DMS 273 (cell line): Measurements from ENCODE around the gene CASQ2.

Experiments used
- DNase-seq: peaks from one replicate; lab custom pipeline; 2025; ENCODE audit not compliant: unreplicated experiment; lab: John Stamatoyannopoulos, UW

CASQ2 gene

GRCh38 chr1:115701090-115701489 lies 67.4 kb downstream of the CASQ2 start:
- no peak for DNase-seq

DNA sequence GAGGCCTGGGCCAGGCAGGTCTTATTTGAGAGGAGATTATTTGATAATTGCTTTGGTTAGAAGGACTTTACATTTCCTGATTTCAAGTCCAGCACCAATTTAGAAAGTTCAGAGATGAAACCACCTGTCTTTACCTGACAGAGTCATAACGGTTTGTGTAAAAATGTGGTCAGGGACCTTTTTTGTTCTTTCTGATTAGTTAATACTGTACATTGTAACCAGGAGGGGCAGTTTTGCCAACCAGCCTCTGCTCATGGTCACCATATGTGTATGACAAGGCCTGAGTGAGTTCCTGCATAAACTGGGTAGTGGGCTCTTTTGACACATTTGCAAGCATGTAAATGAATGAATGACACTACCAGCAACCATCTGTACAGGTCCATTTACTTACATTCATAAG lies 70.9 kb downstream of the CASQ2 start:
- DNase-seq, result no peak

DNA sequence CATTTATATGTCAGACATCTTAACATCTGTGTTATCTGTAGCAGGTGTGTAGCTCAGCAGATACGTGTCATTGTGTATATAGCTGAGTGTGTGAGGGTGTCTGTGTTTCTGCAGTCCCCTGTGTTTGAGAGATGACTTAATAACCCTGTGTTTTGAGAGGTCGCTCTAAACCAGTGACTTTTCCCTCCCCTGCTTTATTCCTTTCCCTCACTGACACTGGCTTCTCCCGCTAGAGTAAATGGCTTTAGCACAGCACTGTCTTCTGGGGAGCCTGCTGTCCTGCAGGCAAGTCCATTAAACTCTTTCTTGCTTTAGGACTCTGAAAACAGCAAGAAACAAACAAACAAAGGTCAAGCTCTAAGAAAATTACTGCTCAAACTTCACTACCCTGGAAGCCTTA lies 73.7 kb downstream of the CASQ2 start:
- no peak for DNase-seq

DNA sequence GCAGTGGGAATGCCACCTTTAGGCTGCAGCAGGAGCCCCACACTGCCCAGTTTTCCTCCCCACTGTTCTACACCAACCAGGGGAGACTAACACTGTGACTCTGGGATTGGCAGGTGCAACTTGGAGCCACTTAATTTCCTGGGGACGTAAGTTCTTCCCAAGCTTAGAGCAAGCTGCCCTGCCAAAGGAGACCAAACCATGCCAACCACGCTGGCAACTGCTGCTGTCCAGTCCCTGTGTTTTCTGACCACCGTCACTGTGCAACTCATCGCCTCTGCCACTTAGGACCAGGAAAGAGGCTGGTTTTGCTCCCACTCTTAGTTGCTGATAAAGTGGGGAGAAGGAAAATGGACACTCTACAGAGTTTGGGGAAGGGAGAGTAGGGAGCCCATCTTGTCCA lies 76.3 kb downstream of the CASQ2 start:
- DNase-seq, result no peak

DNA sequence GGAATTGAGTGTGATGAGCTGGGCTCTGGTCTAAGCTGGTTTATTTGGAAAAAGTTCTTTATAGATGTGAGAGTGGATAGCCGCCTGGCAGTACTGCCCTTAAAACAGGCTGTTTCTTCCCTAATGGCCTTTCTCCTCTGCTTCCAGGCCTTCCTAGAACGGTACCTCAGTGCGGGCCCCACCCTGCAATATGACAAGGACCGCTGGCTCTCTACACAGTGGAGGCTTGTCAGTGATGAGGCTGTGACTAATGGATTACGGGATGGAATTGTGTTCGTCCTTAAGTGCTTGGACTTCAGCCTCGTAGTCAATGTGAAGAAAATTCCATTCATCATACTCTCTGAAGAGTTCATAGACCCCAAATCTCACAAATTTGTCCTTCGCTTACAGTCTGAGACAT lies 77.5 kb downstream of the CASQ2 start:
- DNase-seq, result no peak

DNA sequence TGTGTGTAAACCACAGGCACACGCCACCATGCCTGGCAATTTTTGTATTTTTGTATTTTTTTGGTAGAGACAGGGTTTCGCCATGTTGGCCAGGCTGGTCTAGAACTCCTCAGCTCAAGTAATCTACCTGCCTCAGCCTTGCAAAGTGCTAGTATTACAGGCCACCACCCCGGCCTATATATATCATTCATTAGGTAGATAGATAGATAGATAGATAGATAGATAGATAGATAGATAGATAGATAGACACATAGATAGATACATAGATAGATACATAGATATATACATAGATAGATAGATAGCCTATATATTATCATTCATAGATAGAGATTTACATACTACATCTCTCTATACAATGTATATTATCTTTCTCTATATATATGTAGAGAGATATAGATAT lies 80.8 kb downstream of the CASQ2 start:
- DNase-seq, result no peak

- no peak for DNase-seq
Measured at GRCh38 chr1:115685029-115685705, 83.3 kb downstream of the CASQ2 start.

DNA sequence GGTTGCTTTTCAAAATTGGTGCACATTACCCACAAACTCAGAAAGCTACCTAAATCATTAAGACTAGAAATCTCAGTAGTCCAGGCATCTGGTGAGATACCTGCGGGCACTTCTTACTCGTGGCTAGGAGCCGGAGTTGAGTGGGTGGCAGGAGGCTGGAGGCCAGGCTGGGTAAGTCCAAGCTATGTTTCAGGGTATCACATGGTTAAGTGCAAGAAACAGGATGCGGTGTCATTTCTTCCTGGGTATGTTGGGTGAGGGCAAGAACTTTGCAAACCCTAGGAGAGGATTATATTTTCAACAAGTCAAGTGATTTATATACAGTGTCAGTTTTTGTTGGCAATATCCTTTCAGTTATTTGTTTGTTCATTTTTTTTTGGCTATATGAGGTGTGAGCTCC lies 85.7 kb downstream of the CASQ2 start:
- DNase-seq, result no peak

GRCh38 chr1:115680730-115681111 lies 87.8 kb downstream of the CASQ2 start:
- no peak for DNase-seq

DNA sequence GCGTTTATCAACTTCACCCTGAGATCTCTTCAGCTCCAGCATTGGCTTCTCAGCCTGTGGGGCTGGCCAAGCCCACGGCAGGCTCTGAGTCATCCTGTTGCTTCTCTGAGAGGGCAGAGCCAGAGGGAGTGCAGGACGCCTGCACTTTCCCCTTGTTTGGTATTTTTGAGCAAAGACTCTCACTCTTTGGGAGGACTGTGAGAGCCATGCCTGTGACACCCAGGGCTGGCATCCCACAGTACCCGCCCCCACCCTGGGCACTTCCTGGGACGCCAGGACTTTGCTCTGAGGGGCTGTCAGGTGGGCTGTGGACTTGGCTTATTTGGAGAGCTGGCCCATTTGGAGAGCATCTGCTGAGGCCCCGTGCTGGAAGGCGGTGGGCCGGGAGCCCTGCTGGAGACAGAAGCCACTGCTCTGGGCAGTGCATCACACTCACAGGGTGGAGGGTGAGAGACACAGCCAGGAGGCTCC lies 89.3 kb downstream of the CASQ2 start:
- no peak for DNase-seq

GRCh38 chr1:115678141-115678540 lies 90.4 kb downstream of the CASQ2 start:
- no peak for DNase-seq

DNA sequence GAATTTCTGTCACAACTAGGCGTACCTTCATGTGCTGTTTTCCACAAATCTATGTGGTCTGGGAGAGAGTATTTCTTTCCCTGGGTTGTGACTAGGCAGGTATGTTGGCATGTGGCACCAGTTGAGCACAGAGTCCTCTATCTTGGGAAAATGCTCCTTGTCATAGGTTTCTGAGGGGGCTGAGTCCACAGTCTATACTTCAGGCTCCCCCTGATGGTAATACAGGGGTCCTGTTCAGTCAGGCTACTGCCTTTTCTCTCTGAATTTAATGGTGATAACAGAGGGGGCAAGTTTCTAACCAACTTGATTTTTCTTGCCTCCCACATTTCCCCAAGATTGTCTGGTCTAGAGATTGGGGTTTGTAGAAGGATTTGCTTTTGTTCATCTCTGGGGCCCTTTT lies 90.9 kb downstream of the CASQ2 start:
- DNase-seq, result no peak

DNA sequence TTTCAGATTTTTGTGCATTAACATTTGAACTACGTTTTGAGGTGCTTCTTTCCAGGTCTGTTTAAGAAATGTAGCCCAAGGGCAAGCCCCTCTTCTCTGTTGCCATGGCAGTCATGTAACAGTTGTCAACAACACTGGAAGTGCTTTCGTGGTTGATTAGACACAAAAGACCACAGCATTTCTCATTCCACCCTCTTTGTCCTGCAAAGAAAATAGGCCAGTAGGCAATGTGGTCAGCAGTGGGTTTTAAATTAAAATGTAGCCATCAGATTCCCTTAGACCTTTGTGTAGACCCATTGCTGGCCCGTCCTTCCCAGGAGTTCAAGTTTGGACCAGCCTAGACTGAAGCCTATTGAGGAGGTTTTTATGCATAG lies 91.3 kb downstream of the CASQ2 start:
- DNase-seq, result no peak

GRCh38 chr1:115676498-115677181 lies 91.9 kb downstream of the CASQ2 start:
- DNase-seq, result no peak

- no peak for DNase-seq
Measured at GRCh38 chr1:115672224-115673009, 96.1 kb downstream of the CASQ2 start.

DNA sequence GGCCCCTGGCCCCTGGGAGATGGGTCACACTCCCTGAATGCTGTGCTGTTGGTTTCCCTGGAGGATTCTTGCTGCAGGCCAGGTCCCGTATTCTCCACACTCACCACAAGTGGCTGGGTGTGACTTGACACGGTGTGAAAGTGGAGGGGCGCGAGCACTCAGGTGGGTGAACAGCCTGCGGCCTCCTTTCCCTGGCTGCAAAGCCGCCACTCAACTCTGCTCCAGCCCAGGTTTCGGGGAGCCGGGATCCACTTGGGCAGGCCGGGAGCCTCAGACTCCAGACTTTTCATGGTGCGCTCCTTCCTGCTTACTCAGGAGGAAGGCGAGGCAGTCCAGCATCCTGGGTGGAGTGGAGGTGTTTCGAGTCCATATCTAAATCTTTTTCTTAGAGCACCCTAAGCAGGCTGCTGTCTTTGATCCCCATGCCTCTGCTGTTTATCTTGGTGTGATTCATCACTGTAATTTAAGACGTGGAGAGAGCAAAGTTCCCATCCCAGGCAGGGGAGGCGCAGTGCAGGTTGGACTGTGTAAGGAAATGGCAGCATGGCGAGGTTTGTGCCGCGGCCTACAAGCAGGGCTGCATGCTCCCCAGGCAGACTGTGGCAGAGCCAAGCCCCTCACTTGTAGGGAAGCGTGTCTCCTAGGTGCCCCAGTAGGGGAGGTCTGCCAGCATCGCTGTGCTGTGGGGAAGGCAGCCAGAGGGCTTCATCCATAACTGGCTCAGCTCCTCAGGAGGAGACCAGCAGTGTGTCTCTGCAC lies 97.2 kb downstream of the CASQ2 start:
- DNase-seq, result no peak

DNA sequence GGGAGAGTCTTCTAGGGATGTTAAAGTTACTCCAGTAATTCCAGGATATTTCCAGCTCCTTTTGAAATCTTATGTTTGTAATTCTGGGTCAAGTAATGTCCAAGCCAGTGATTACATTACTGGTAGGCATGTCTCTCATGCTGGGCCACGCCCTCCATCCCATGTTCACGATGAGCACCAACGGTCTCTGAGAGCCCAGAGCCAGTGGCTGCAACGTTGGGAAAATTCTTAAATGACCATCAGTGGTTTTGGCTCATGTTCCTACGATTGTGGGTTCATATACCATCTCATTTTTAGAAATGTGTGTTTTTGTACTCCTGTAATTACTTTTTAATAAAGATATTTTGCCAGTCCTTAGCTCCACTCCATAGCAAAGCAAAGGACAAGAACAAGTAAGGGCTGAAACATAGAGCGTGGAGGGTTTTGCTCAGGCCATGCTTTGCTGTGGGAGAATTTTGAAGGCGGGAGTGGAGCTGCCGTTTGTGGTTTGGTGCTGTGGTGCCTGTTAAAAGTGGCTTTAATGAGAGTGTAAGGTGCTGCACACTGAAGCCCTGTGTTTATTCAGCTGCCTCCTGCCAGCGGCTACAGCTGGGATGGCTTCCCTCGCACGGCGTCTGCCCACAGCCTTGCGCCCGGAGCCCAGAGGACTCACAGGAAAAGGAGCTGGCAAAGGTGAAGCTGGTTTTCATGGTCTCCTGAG lies 97.9 kb downstream of the CASQ2 start:
- DNase-seq, result no peak

DNA sequence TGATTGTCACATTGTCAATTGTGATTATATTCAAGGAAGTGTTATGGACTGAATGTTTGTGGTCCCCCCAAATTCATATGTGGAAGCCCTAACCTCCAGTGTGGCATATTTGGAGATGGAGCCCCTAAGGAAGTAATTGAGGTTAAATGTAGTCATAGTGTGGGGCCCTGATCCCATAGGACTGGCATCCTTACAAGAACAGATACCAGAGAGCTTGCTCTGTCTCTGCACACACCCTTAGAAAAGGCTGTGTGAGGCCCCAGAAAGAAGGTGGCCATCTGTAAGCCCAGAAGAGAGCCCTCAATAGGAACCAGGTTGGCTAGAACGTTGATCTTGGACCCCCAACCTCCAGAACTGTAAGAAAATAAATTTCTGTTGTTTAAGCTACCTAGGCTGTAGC lies 98.6 kb downstream of the CASQ2 start:
- no peak for DNase-seq

- no peak for DNase-seq
Measured at GRCh38 chr1:115669002-115669673, 99.4 kb downstream of the CASQ2 start.

DNA sequence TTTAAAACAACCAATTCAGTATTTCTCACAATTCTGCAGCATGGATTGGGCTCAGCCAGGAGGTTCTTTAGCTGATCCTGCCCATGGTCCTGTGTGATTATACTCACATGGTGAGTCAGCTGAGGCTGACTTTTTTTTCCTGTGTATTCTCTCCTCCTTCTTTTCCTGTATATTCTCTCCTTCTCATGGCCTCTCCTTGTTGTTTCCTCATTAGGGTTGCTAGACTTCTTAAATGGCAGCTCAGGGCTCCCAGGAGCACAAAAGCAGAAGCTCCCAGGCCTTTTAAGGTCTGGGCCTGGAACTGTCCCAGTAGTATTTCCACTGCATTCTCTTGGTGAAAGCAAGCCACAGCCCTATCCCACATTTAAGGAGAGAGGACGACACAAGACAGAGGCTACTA lies 99.9 kb downstream of the CASQ2 start:
- DNase-seq, result no peak
